OCI-LY7 (cell line): ENCODE data around the gene LRP2. TPM values are rescaled to one million over a fixed set of nuclear protein-coding genes. Genes with fewer than 3 reads are reported as not detected.

ENCODE experiments used
- BruUV-seq: library from RNA; stranded (reverse); fragments of 400-500 nt; replicated peaks from 2 replicates; lab custom pipeline; 2021; lab: Mats Ljungman, UMichigan
- CTCF ChIA-PET: fragments of 300-600 bp; sonication (Branson Sonifier 250); formaldehyde crosslinking; loops from one replicate; lab custom pipeline; 2022; ENCODE audit warnings: antibody characterized with exemption; ENCODE audit not compliant: unreplicated experiment; lab: Charles Lee
- POLR2A ChIA-PET: fragments of 300-600 bp; sonication (Branson Sonifier 250); formaldehyde crosslinking; loops from one replicate; lab custom pipeline; 2022; ENCODE audit warnings: antibody characterized with exemption; lab: Charles Lee
- DNase-seq: peaks from one replicate; pipeline ENCODE4 v3.0.0-alpha.2; 2015; ENCODE audit warnings: low spot score
- H2AFZ ChIP-seq: fragments of 200-600 bp; sonication (generic), shearing (Covaris generic); 2 replicates; pipeline ENCODE4 v1.6.1; 2014; ENCODE audit warnings: mild to moderate bottlenecking, antibody characterized with exemption, low read length, moderate library complexity
- H3K27ac ChIP-seq: fragments of 200-600 bp; sonication (generic); 2 replicates; pipeline ENCODE4 v1.5.1; 2014; ENCODE audit warnings: mixed run types, low read depth, mild to moderate bottlenecking, moderate library complexity, low read length, inconsistent platforms; ENCODE audit not compliant: poor library complexity, severe bottlenecking
- H3K36me3 ChIP-seq: fragments of 200-600 bp; sonication (generic); 2 replicates; pipeline ENCODE4 v1.6.1; 2014; ENCODE audit warnings: mild to moderate bottlenecking, antibody characterized with exemption, low read length, moderate library complexity, mixed read lengths; ENCODE audit not compliant: insufficient read depth
- H3K4me1 ChIP-seq: fragments of 200-600 bp; sonication (generic); 2 replicates; pipeline ENCODE4 v1.5.1; 2014; ENCODE audit warnings: mild to moderate bottlenecking, low read length; ENCODE audit not compliant: insufficient read depth, poor library complexity, severe bottlenecking
- H3K4me2 ChIP-seq: fragments of 200-600 bp; sonication (generic); 2 replicates; pipeline ENCODE4 v1.6.1; 2014; ENCODE audit warnings: mild to moderate bottlenecking, low read length
- H3K4me3 ChIP-seq: fragments of 200-600 bp; sonication (generic); 2 replicates; pipeline ENCODE4 v1.5.1; 2014; ENCODE audit warnings: mild to moderate bottlenecking, low read depth, low read length; ENCODE audit not compliant: poor library complexity, severe bottlenecking
- H3K79me2 ChIP-seq: fragments of 200-600 bp; sonication (generic); 2 replicates; pipeline ENCODE4 v1.6.1; 2016; ENCODE audit warnings: low read depth, mild to moderate bottlenecking, low read length, moderate library complexity, mixed read lengths; ENCODE audit not compliant: insufficient read depth
- H3K9me2 ChIP-seq: fragments of 200-600 bp; sonication (generic); 2 replicates; pipeline ENCODE4 v1.6.1; 2016; ENCODE audit warnings: mild to moderate bottlenecking, low read length, mixed read lengths; ENCODE audit not compliant: insufficient read depth
- H3K9me3 ChIP-seq: fragments of 200-600 bp; sonication (generic); 2 replicates; pipeline ENCODE4 v1.6.1; 2014; ENCODE audit warnings: mild to moderate bottlenecking, mixed run types, low read length, mixed read lengths
- H4K20me1 ChIP-seq: fragments of 200-600 bp; sonication (generic); 2 replicates; pipeline ENCODE4 v1.6.1; 2014; ENCODE audit warnings: mild to moderate bottlenecking, antibody characterized with exemption, low read length, moderate library complexity, mixed read lengths; ENCODE audit not compliant: insufficient read depth
- EZH2phosphoT487 ChIP-seq: fragments of 200-600 bp; sonication (generic); IDR thresholded peaks from 2 replicates; pipeline ENCODE4 v1.6.1; 2018; ENCODE audit warnings: low read depth, borderline replicate concordance, mild to moderate bottlenecking, mixed run types, antibody characterized with exemption, low read length, moderate library complexity, mixed read lengths
- intact Hi-C: fragments of 100-400 bp; cut with micrococcal nuclease; formaldehyde crosslinking; loops from one replicate; pipeline ENCODE4 v1.10.0; 2022; ENCODE audit not compliant: unreplicated experiment
- total RNA-seq, 2 experiments: library from RNA; depleted of rRNA in 1 of 2; stranded (reverse); fragments of >200 nt in 1 of 2; shearing (Covaris generic) in 1 of 2; gene quantifications; 2 replicates each; pipeline ENCODE4 v1.2.3, GENCODE V29; 2014 to 2022
- TF ChIP-seq, protein P1 (sequence below): fragments of 200-600 bp; sonication (generic); conservative IDR thresholded peaks from 2 replicates; pipeline ENCODE4 v1.5.1; 2014; ENCODE audit warnings: mild to moderate bottlenecking, antibody characterized with exemption, low read length, moderate library complexity, mixed read lengths

Gene LRP2
- total RNA-seq, 2 experiments from 2014 or later = 0.89 TPM; not detected in 1

DNA sequence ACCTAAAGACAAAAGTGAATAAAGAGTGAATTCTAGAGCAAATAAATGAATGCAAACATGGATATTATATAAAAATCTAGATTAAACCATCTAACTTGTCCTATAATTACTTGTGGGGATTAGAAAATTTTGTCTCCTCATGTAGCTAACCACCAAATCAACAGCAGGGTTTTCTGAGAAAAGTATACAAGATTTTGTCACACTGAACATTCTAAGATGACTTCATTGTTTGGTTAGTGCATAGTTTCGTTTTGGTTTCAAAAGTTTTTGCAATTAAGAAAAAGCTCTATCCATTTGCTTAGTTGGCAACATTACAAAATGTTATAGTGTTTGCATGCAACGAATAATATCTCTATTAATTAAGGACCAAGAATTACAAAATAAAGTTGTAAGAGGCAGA lies 125.0 kb downstream of the LRP2 start:
- no peak for TF ChIP-seq EZH2phosphoT487
- TF ChIP-seq, protein P1, sequence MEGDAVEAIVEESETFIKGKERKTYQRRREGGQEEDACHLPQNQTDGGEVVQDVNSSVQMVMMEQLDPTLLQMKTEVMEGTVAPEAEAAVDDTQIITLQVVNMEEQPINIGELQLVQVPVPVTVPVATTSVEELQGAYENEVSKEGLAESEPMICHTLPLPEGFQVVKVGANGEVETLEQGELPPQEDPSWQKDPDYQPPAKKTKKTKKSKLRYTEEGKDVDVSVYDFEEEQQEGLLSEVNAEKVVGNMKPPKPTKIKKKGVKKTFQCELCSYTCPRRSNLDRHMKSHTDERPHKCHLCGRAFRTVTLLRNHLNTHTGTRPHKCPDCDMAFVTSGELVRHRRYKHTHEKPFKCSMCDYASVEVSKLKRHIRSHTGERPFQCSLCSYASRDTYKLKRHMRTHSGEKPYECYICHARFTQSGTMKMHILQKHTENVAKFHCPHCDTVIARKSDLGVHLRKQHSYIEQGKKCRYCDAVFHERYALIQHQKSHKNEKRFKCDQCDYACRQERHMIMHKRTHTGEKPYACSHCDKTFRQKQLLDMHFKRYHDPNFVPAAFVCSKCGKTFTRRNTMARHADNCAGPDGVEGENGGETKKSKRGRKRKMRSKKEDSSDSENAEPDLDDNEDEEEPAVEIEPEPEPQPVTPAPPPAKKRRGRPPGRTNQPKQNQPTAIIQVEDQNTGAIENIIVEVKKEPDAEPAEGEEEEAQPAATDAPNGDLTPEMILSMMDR = no peak
- intact Hi-C loops = no loop called here
- no peaks in the 10 kb centered on the region for H3K9me3 ChIP-seq
- no peak overlapping the region for H3K4me3 ChIP-seq
- H3K27ac ChIP-seq = no peak overlapping the region
- CTCF ChIA-PET = no interaction called here
- H3K36me3 ChIP-seq = no peaks in the 10 kb centered on the region
- H3K79me2 ChIP-seq = no peaks in the 10 kb centered on the region
- H2AFZ ChIP-seq = no peak overlapping the region
- H3K4me1 ChIP-seq = no peaks in the 10 kb centered on the region
- no peak for DNase-seq
- H3K4me2 ChIP-seq = no peak overlapping the region
- BruUV-seq = no TSS peak
- H4K20me1 ChIP-seq = no peaks in the 10 kb centered on the region
- no peaks in the 10 kb centered on the region for H3K9me2 ChIP-seq
- POLR2A ChIA-PET = interaction anchor here (0.7 to 1.1 kb wide), 3 partner anchors 22 to 253 kb away, joined by 3 to 4 read pairs (median 3); no protein-coding TSS in a partner anchor

DNA sequence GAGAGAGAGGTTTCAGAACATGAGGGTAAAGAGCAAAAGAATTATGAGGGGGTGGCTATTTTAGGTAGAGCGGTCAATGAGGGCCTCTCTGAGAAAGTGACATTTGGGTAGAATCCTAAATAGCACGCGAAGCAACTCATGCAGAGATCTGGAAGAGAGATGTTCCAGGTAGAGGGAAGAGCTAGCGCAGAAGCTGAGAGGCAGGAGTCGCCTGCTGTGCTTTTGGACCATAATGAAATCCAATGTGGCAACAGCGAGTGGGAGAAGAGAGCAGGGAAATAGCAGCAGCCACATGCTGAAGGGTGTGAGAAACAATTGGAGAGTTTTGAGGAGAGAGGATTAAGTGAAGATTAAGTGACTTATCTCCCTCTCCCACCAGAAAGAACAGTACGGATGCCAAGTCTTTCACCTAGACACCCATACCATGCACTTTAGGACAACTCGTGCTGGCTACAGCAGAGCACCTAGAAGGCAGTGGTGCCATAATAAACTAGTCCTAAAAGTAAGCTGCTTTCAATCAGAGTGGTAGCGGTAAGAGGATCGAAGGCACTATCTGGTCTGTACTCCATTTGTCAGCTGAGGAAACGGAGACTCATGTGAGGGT lies 129.7 kb downstream of the LRP2 start:
- no peak overlapping the region for H3K27ac ChIP-seq
- intact Hi-C loops = no loop called here
- H3K9me2 ChIP-seq = no peaks in the 10 kb centered on the region
- no peak overlapping the region for H3K4me3 ChIP-seq
- no peak for DNase-seq
- ChIA-PET POLR2A (no interaction called here), CTCF (no interaction called here)
- H2AFZ ChIP-seq = no peak overlapping the region
- BruUV-seq = no TSS peak
- H4K20me1 ChIP-seq = no peaks in the 10 kb centered on the region
- TF ChIP-seq, protein P1 = no peak
- TF ChIP-seq EZH2phosphoT487 = no peak
- H3K4me2 ChIP-seq = no peak overlapping the region
- no peaks in the 10 kb centered on the region for H3K36me3 ChIP-seq
- H3K79me2 ChIP-seq = no peaks in the 10 kb centered on the region
- H3K4me1 ChIP-seq = no peaks in the 10 kb centered on the region
- H3K9me3 ChIP-seq = no peaks in the 10 kb centered on the region

DNA sequence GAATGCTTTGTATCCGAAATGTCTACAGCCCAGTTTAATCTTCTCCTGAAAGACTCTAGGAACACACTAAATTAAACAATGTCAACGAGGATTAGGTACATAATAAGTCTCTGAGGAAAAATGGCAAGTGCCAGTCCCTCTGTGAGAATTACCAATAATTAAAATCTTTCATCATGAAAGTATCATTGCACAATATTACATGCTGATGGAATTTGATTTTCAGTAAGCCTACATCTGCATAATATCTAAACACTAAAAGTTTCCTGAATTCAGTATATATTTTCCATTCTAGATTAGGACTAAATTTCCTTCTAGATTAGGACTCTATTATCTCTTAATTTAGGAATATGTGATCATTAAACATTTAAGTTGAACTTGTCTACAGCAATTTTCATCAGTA lies 132.1 kb downstream of the LRP2 start:
- Histone ChIP-seq H4K20me1 (no peaks in the 10 kb centered on the region), H3K4me3 (no peak overlapping the region), H3K27ac (no peak overlapping the region), H3K36me3 (no peaks in the 10 kb centered on the region), H3K9me2 (no peaks in the 10 kb centered on the region), H3K4me1 (no peaks in the 10 kb centered on the region), H3K4me2 (no peak overlapping the region), H2AFZ (no peak overlapping the region), H3K9me3 (no peaks in the 10 kb centered on the region), H3K79me2 (no peaks in the 10 kb centered on the region)
- TF ChIP-seq, protein P1 = no peak
- TF ChIP-seq EZH2phosphoT487 = no peak
- ChIA-PET POLR2A (no interaction called here), CTCF (no interaction called here)
- DNase-seq = no peak
- BruUV-seq = no TSS peak
- intact Hi-C loops = no loop called here
